Erythroblast (primary cell): ENCODE measurements around the gene EHBP1L1.

Experiments
- GATA1 ChIP-seq: IDR thresholded peaks from 2 replicates; pipeline ENCODE4 v1.6.1; 2011; ENCODE audit warnings: low read depth, mild to moderate bottlenecking, control low read depth, low read length, moderate library complexity
- POLR2A ChIP-seq: IDR thresholded peaks from 2 replicates; pipeline ENCODE4 v1.6.1; 2011; ENCODE audit warnings: mild to moderate bottlenecking, low read length

DNA sequence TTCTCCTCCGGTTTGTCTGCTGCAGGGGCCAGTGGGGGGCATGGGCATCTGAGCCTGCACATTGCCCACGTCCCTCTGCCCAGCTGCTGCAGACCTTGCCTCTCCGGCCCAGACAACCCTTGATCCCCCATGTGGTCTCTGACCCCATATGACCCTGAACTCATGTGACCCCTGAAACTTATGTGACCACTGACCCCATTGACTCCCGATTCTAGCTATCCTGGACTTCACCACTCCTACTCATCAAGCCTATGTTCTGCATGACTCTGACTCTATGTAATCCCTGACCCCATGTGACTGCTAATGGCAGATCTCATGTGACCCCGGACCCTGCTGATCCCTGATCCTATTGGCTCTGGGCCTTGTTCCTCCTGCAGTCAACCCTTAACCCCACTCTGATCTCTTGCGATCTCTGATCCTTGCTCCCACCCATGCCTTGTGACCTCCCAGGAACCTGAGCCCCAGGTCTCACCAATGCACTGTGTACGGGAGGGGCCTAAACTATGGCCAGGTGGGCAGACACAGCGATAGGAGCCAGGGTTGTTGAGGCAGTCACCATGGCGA is 23.4 kb upstream of the EHBP1L1 start:
- TF ChIP-seq POLR2A (no peak), GATA1 (no peak)
